H1 (cell line): Measurements from ENCODE around the gene COX5B. TPM values are rescaled to one million over a fixed set of nuclear protein-coding genes. Genes with fewer than 3 reads are reported as not detected.

Experiments used
- CTCF ChIA-PET: fragments of 300-600 bp; sonication (Branson Sonifier 250); formaldehyde crosslinking; loops from one replicate; lab custom pipeline; 2021; ENCODE audit not compliant: partially characterized antibody; lab: Charles Lee
- POLR2A ChIA-PET: fragments of 300-600 bp; sonication (Branson Sonifier 250); formaldehyde crosslinking; loops from one replicate; lab custom pipeline; 2021; ENCODE audit warnings: inconsistent platforms; ENCODE audit not compliant: partially characterized antibody; lab: Charles Lee
- DNase-seq, 2 experiments: peaks; one replicate each; pipeline versions ENCODE4 v3.0.0 to v3.0.0-alpha.2; 2010 to 2022; ENCODE audit warnings: low spot score in 2 of 2, low read depth in 1 of 2, mixed read lengths in 1 of 2
- FAIRE-seq: peaks from 2 replicates; lab custom pipeline; 2011; peaks lifted over from hg19 to GRCh38; lab: Jason Lieb, UNC
- H2AFZ ChIP-seq: 2 replicates; pipeline ENCODE4 v1.8.1; 2012; ENCODE audit warnings: low read length, inconsistent platforms
- H2AK5ac ChIP-seq: 2 replicates; pipeline ENCODE4 v1.6.1; 2013; ENCODE audit warnings: low read depth, low read length
- H2BK120ac ChIP-seq: replicated peaks from 2 replicates; pipeline ENCODE3; 2013; ENCODE audit warnings: low read depth, low read length, inconsistent platforms
- H2BK12ac ChIP-seq: 2 replicates; pipeline ENCODE4 v1.6.1; 2013; ENCODE audit warnings: low read depth, low read length
- H2BK15ac ChIP-seq: 2 replicates; pipeline ENCODE4 v1.6.1; 2013; ENCODE audit warnings: low read length
- H2BK20ac ChIP-seq: 2 replicates; pipeline ENCODE4 v1.6.1; 2013; ENCODE audit warnings: low read length
- H2BK5ac ChIP-seq: 2 replicates; pipeline ENCODE4 v1.6.1; 2013; ENCODE audit warnings: low read depth, low read length
- H3K14ac ChIP-seq: 2 replicates; pipeline ENCODE4 v1.6.1; 2013; ENCODE audit warnings: inconsistent platforms; ENCODE audit not compliant: insufficient read length
- H3K18ac ChIP-seq: 2 replicates; pipeline ENCODE4 v1.6.1; 2013; ENCODE audit warnings: low read length; ENCODE audit errors: extremely low read depth
- H3K23ac ChIP-seq: 2 replicates; pipeline ENCODE4 v1.6.1; 2013; ENCODE audit warnings: inconsistent platforms; ENCODE audit not compliant: insufficient read length
- H3K23me2 ChIP-seq: 2 replicates; pipeline ENCODE4 v1.6.1; 2013; ENCODE audit warnings: low read depth, low read length
- H3K27ac ChIP-seq: 2 replicates; pipeline ENCODE4 v1.6.1; 2011; ENCODE audit warnings: low read depth, low read length, inconsistent platforms
- H3K27me3 ChIP-seq, 4 experiments: replicated peaks in 1 of 4; 1 replicate in 1 of 4; 2 replicates in 3 of 4; pipeline versions ENCODE4 v1.6.1 to v1.8.1; 2011 to 2013; ENCODE audit warnings: low read length in 3 of 4, mild to moderate bottlenecking in 3 of 4, inconsistent platforms in 2 of 4, mixed read lengths in 2 of 4, moderate library complexity in 1 of 4; ENCODE audit not compliant: control insufficient read depth in 3 of 4, insufficient read depth in 3 of 4; ENCODE audit errors: extremely low read depth in 1 of 4
- H3K36me3 ChIP-seq, 4 experiments: 2 replicates each; pipeline versions ENCODE4 v1.6.1 to v1.8.1; 2011 to 2013; ENCODE audit warnings: mild to moderate bottlenecking in 4 of 4, low read length in 3 of 4, moderate library complexity in 2 of 4, control low read depth in 1 of 4, inconsistent platforms in 1 of 4; ENCODE audit not compliant: insufficient read depth in 4 of 4, control insufficient read depth in 2 of 4
- H3K4ac ChIP-seq: replicated peaks from 2 replicates; pipeline ENCODE3; 2013; ENCODE audit warnings: low read length, low read depth, mixed read lengths, inconsistent platforms; ENCODE audit not compliant: insufficient read length
- H3K4me1 ChIP-seq, 4 experiments: replicated peaks in 1 of 4; 1 replicate in 1 of 4; 2 replicates in 3 of 4; pipeline versions ENCODE4 v1.6.1 to v1.8.1; 2011 to 2013; ENCODE audit warnings: low read length in 3 of 4, inconsistent platforms in 2 of 4, mixed read lengths in 1 of 4; ENCODE audit not compliant: insufficient read depth in 4 of 4, control insufficient read depth in 3 of 4
- H3K4me2 ChIP-seq, 2 experiments: 2 replicates each; pipeline versions ENCODE4 v1.6.1 to v1.8.1; 2011 to 2013; ENCODE audit warnings: low read depth in 2 of 2, low read length in 2 of 2, control low read depth in 1 of 2, inconsistent platforms in 1 of 2, mild to moderate bottlenecking in 1 of 2; ENCODE audit not compliant: insufficient read depth in 1 of 2
- H3K4me3 ChIP-seq, 4 experiments: fragments of 200-600, 300-600 bp in 1 of 4; sonication (generic), shearing (Covaris generic), sonication (Bioruptor Twin) in 1 of 4; 2 replicates each; pipeline versions ENCODE4 v1.5.1 to v1.8.1; 2011 to 2016; ENCODE audit warnings: low read length in 4 of 4, low read depth in 3 of 4, control low read depth in 2 of 4, inconsistent platforms in 2 of 4, mild to moderate bottlenecking in 2 of 4, mixed read lengths in 1 of 4, moderate library complexity in 1 of 4; ENCODE audit not compliant: insufficient read depth in 2 of 4; ENCODE audit errors: extremely low read depth in 1 of 4
- H3K56ac ChIP-seq: replicated peaks from 2 replicates; pipeline ENCODE3; 2013; ENCODE audit warnings: low read depth, mild to moderate bottlenecking, mixed read lengths, low read length, inconsistent platforms; ENCODE audit not compliant: insufficient read length
- H3K79me1 ChIP-seq: 2 replicates; pipeline ENCODE4 v1.6.1; 2013; ENCODE audit warnings: low read depth, low read length, control low read depth
- H3K79me2 ChIP-seq, 2 experiments: 2 replicates each; pipeline versions ENCODE4 v1.6.1 to v1.8.1; 2012 to 2013; ENCODE audit warnings: low read length in 2 of 2, mild to moderate bottlenecking in 2 of 2, inconsistent platforms in 1 of 2; ENCODE audit not compliant: insufficient read depth in 2 of 2, control insufficient read depth in 1 of 2
- H3K9ac ChIP-seq, 4 experiments: replicated peaks in 1 of 4; 1 replicate in 1 of 4; 2 replicates in 3 of 4; pipeline versions ENCODE4 v1.6.1 to v1.8.1; 2011 to 2013; ENCODE audit warnings: low read depth in 3 of 4, low read length in 3 of 4, control low read depth in 2 of 4, mild to moderate bottlenecking in 2 of 4, moderate library complexity in 2 of 4, inconsistent platforms in 1 of 4; ENCODE audit errors: extremely low read depth in 1 of 4
- H3K9me3 ChIP-seq, 2 experiments: 2 replicates each; pipeline versions ENCODE4 v1.6.1 to v1.8.1; 2012 to 2013; ENCODE audit warnings: mild to moderate bottlenecking in 2 of 2, moderate library complexity in 2 of 2, control low read depth in 1 of 2, inconsistent platforms in 1 of 2, low read depth in 1 of 2, low read length in 1 of 2, mixed read lengths in 1 of 2; ENCODE audit not compliant: insufficient read depth in 2 of 2
- H4K20me1 ChIP-seq, 2 experiments: replicated peaks in 1 of 2; 2 replicates each; pipeline versions ENCODE3 to v1.8.1; 2011 to 2013; ENCODE audit warnings: inconsistent platforms in 2 of 2, low read length in 2 of 2, mild to moderate bottlenecking in 1 of 2; ENCODE audit not compliant: insufficient read depth in 2 of 2, control insufficient read depth in 1 of 2
- H4K5ac ChIP-seq: 2 replicates; pipeline ENCODE4 v1.6.1; 2013; ENCODE audit warnings: low read length, low read depth, mixed read lengths, inconsistent platforms; ENCODE audit not compliant: insufficient read length
- H4K8ac ChIP-seq: 2 replicates; pipeline ENCODE4 v1.8.0; 2013; ENCODE audit warnings: mild to moderate bottlenecking, moderate library complexity, low read length, inconsistent platforms; ENCODE audit not compliant: insufficient read depth; ENCODE audit errors: extremely low read depth
- H4K91ac ChIP-seq: replicated peaks from 2 replicates; pipeline ENCODE3; 2013; ENCODE audit warnings: low read length, mixed read lengths, inconsistent platforms; ENCODE audit not compliant: insufficient read length
- EP300 ChIP-seq, 2 experiments: IDR thresholded peaks; 1 replicate in 1 of 2; 2 replicates in 1 of 2; pipeline ENCODE4 v1.6.1; 2011 to 2012; ENCODE audit warnings: low read depth in 2 of 2, low read length in 2 of 2, mild to moderate bottlenecking in 2 of 2, borderline replicate concordance in 1 of 2, inconsistent platforms in 1 of 2, moderate library complexity in 1 of 2
- KDM5A ChIP-seq: fragments of 200-600 bp; IDR thresholded peaks from 2 replicates; pipeline ENCODE4 v1.7.1; 2012; ENCODE audit warnings: mild to moderate bottlenecking, low read length, inconsistent platforms, mixed read lengths
- MAX ChIP-seq: IDR thresholded peaks from 2 replicates; pipeline ENCODE4 v1.6.1; 2012; ENCODE audit warnings: inconsistent platforms
- POLR2A ChIP-seq, 2 experiments: IDR thresholded peaks; 1 replicate in 1 of 2; 2 replicates in 1 of 2; pipeline ENCODE4 v1.6.1; 2011; ENCODE audit warnings: low read depth in 2 of 2, low read length in 2 of 2, mild to moderate bottlenecking in 2 of 2; ENCODE audit errors: control extremely low read depth in 1 of 2
- POLR2AphosphoS5 ChIP-seq: IDR thresholded peaks from 2 replicates; pipeline ENCODE4 v1.6.1; 2011; ENCODE audit warnings: low read depth, low read length
- RNF2 ChIP-seq: fragments of 200-900, 300-1000 bp; sonication (generic); IDR thresholded peaks from 2 replicates; pipeline ENCODE4 v1.7.1; 2016; ENCODE audit warnings: borderline replicate concordance, low read depth, mild to moderate bottlenecking, antibody characterized with exemption, low read length; ENCODE audit not compliant: poor library complexity, severe bottlenecking; ENCODE audit errors: missing control alignments
- SAP30 ChIP-seq: fragments of 300-600 bp; sonication (generic); IDR thresholded peaks from 2 replicates; pipeline ENCODE4 v1.7.1; 2012; ENCODE audit warnings: low read length, moderate library complexity, mild to moderate bottlenecking, inconsistent platforms; ENCODE audit not compliant: insufficient read depth, insufficient replicate concordance
- SIRT6 ChIP-seq: IDR thresholded peaks from one replicate; pipeline ENCODE4 v1.7.1; 2012; ENCODE audit warnings: low read length, inconsistent platforms
- SP2 ChIP-seq: IDR thresholded peaks from 2 replicates; pipeline ENCODE4 v1.6.1; 2012; ENCODE audit warnings: mild to moderate bottlenecking, low read length, inconsistent platforms
- SP4 ChIP-seq: IDR thresholded peaks from 2 replicates; pipeline ENCODE4 v1.6.1; 2012; ENCODE audit warnings: low read length, inconsistent platforms
- SUZ12 ChIP-seq: fragments of 200-600 bp; sonication (generic); IDR thresholded peaks from 2 replicates; pipeline ENCODE4 v1.6.1; 2012; ENCODE audit warnings: mild to moderate bottlenecking, inconsistent platforms, low read length, moderate library complexity, mixed read lengths
- TCF12 ChIP-seq: IDR thresholded peaks from 2 replicates; pipeline ENCODE4 v1.6.1; 2011; ENCODE audit warnings: low read depth, mild to moderate bottlenecking, low read length
- YY1 ChIP-seq: IDR thresholded peaks from 2 replicates; pipeline ENCODE4 v1.6.1; 2011; ENCODE audit warnings: low read depth, mild to moderate bottlenecking, low read length
- WGBS, 2 experiments: shearing (Covaris generic) in 1 of 2; methylation state at CpG; one replicate each; pipeline versions ENCODE4 v1.1.6 to v1.1.7; 2013 to 2015; ENCODE audit warnings: low lambda C conversion rate in 2 of 2, mixed read lengths in 2 of 2, inconsistent platforms in 1 of 2, low coverage in 1 of 2, missing lambda C conversion rate in 1 of 2; ENCODE audit not compliant: insufficient replicate concordance in 2 of 2, insufficient coverage in 1 of 2, insufficient read length in 1 of 2; ENCODE audit errors: extremely low coverage in 1 of 2, missing lambda C conversion rate in 1 of 2; 5-methylcytosine and 5-hydroxymethylcytosine counted together
- polyA plus RNA-seq, 7 experiments: library from polyadenylated mRNA; depleted of rRNA in 3 of 7; stranded (reverse) in 5 of 7; unstranded in 2 of 7; fragments of >200 nt in 5 of 7; fragments of 200-250 nt in 2 of 7; gene quantifications; 1 replicate in 5 of 7; 2 replicates in 1 of 7; 4 replicates in 1 of 7; pipeline versions ENCODE4 v1.2.1 to v1.2.3, GENCODE V29; 2011 to 2013; ENCODE audit warnings: missing spikeins in 2 of 7, mixed read lengths in 2 of 7
- total RNA-seq: library from RNA; stranded (reverse); fragmentation: NEBNext Ultra II Directional; extraction: Animal tissue kit (Norgen Biotek cat#: 25700); gene quantifications from 2 replicates; pipeline ENCODE4 v1.2.1, GENCODE V29; 2021

The COX5B gene
- total and polyA plus RNA-seq, 2 of the 8 experiments (the other 6 are each of a cell fraction or from before 2014, with no cell fraction given) = 233 to 468 TPM

DNA sequence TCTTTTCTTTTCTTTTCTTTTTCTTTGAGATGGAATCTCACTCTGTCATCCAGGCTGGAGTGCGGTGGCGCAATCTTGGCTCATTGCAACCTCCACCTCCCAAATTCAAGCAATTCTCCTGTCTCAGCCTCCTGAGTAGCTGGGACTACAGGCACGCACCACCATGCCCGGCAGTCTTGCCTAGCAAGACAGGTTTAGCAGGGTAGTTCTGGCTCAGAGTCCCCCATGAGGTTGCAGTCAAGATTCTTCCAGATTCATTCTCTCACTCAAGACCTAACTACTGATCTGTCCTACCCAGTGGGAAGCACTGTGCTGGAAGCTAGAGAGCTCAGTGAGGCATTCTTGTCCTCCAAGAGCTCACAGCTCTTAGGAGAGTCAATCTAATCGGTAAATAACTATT lies 49.9 kb downstream of the COX5B start:
- Histone ChIP-seq H3K23me2 (no peaks in the 10 kb centered on the region), H3K9ac (no peak overlapping the region), H4K5ac (no peak overlapping the region), H2BK12ac (no peak overlapping the region), H3K23ac (no peak overlapping the region), H3K18ac (no peak overlapping the region), H4K8ac (no peak overlapping the region), H3K79me1 (no peaks in the 10 kb centered on the region), H3K4me3 (no peak overlapping the region), H3K4me2 (no peak overlapping the region), H3K79me2 (no peaks in the 10 kb centered on the region), H3K56ac (no peak overlapping the region), H2BK15ac (no peak overlapping the region), H2AK5ac (no peak overlapping the region), H2BK5ac (no peak overlapping the region), H3K27me3 (no peaks in the 10 kb centered on the region; a peak in 1 of 7 replicates), H4K20me1 (no peaks in the 10 kb centered on the region), H3K9me3 (no peaks in the 10 kb centered on the region), H3K4me1 (peaks cover 0 to 10% (median 3%) of the 10 kb centered on the region in 4 experiments; a peak in 5 of 7 replicates), H2BK20ac (no peak overlapping the region), H4K91ac (no peak overlapping the region), H3K4ac (no peak overlapping the region), H3K14ac (no peak overlapping the region), H2AFZ (no peak overlapping the region), H3K27ac (no peak overlapping the region), H3K36me3 (no peaks in the 10 kb centered on the region), H2BK120ac (no peak overlapping the region)
- DNase-seq (no peak), FAIRE-seq (no peak)
- WGBS, 2 experiments = 93% methylated on average over 5 of the region's 5 CpGs; no CpG with 5 or more reads in 1 of the 2 experiments
- ChIA-PET POLR2A (interaction anchor here (4.9 kb wide), 1 partner anchor 105 kb away, joined by 16 read pairs; no protein-coding TSS in a partner anchor), CTCF (interaction anchor here (1.3 to 9.0 kb wide), 11 partner anchors 11 to 105 kb away, joined by 4 to 202 read pairs (median 35); partner anchors contain the start of genes ACTR1B, ANKRD36B, C2orf92 and COX5B)
- TF ChIP-seq SUZ12 (no peak), MAX (no peak), POLR2AphosphoS5 (no peak), RNF2 (no peak), SP2 (no peak), EP300 (IDR thresholded peaks at IDR 0.05; ENCODE audit: borderline replicate concordance in 1 of 2, low read depth in 2 of 2, low read length in 2 of 2) (no peak), KDM5A (no peak), SIRT6 (no peak), SP4 (no peak), TCF12 (no peak), POLR2A (IDR thresholded peaks at IDR 0.05; ENCODE audit: control extremely low read depth in 1 of 2, low read depth in 2 of 2, low read length in 2 of 2) (no peak), SAP30 (no peak), YY1 (no peak)
